ENCODE results near the gene PRF1.
"Not testable (repeated sequence)": the region's sequence is repeated elsewhere in the genome, so short reads cannot be mapped to it uniquely, and the experiment has no call there.

Gene PRF1

DNA sequence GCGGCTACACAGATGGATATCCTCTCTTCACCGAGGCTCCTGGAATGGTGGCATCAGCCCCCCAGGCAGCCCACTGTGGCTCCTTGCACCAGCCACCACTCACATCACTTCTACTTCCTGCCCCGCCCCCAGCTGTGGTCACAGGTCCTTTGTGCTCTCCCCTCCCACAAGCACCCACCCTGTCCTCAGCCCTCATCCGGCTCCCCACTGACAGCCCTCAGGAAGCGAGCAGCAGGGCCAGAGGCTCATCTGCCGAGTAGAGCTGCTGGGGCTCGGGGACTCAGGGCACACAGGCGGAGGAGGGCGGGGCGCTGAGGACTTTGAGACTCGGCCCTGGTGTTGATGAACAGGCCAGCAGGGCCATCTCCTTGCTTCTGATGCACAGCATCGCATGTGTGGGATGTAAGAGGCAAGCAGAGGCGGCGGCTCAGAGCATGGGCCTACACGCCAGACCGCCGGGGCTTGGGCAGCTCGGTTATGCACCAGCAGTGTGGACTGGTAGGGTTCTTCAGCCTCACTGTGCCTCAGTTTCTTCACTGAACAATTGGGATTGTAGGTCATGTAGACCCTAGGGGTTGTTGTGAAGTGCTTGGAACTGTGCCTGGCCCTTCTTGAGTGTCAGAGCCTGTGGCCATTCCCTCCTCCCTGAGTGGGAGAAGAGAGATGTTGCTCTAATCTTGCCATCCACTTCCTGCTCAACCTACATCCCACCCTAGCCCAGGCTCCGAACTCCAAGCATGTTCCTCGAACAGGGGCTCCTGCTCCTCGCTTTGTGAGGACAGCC lies at the start of gene PRF1:
Gene PRF1 (minus strand): TSS at position 77 of the 784 bp plus-strand sequence. CDS start 1,839 bp downstream, outside the sequence.
- peak; percentile 80 for DNase-seq (ENCODE audit: low read depth)

DNA sequence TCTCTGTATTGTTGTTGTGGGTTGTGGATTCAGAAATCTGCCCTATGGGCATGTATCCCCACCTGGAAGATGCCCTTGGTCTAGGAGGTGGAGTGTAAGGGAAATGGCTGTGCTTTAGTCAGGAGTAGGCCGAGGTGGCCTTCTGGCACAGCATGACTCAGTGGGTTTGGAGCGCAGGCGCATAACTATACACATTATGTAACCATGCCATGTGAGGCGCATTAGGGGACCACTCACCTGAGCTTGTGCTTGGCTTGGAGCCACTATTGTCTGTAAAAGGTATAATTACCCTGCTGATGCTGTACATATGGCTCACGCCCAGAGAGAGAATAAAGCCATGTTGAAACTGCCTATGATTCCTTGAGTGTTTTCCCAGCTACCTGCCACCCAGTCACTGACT lies 49.1 kb upstream of the PRF1 start:
- DNase-seq (ENCODE audit: low read depth), result no peak

DNA sequence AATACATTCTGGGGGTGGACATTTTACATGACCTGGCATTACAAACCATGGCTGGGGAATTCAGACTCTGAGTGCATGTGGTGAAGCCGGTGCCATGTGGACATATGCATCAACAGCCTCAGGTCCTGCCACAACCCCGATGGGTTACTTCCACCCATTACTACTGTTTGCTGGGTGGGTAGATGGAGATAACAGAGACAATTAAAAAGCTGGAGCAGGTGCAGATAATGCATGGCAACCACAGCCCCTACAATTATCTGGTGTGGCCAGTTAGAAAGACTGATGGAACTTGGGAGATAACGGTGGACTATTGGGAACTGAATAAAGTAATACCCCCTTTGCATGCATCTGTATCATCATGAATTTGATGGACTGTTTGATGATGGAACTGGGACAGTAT lies 48.2 kb upstream of the PRF1 start:
- DNase-seq (ENCODE audit: low read depth), result no peak

DNA sequence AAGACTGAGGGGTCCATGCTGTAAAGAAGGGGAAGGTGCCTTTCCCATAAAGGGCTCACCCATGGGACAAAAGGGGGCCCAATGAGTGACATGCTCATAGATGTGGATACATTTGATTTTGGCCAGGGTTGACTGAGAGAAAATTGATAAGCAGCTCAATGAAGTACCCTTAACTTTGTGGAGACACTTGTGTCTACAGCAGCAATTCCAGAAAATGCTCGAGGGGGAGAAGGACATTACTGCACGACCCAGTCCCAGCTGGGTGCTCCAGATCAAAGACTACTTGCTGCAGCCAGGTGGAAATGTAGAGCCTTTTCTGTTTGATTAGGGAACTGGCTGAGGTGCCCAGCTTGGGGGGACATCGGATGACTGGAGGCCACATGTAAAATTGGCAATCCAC lies 47.6 kb upstream of the PRF1 start:
- no peak for DNase-seq (ENCODE audit: low read depth)

DNA sequence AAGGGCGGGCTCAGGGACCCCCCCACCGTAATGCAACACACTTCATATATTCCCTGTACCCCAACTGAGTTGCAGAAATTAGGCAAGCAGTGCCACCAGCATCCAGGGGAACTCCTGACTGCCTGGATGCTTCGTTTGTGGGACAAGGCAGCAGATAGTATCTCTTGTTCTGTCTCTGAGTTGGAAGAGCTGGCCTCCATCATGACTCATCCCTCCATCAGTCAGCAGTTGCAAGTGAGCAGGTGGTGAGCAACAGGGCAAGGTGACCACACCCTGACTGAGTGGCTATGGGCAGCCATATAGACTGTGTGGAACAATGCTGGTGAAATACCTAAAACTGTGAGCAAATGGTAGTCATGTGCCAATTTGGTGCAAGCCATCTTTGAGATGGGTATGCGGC lies 47.0 kb upstream of the PRF1 start:
- no peak for DNase-seq (ENCODE audit: low read depth)

DNA sequence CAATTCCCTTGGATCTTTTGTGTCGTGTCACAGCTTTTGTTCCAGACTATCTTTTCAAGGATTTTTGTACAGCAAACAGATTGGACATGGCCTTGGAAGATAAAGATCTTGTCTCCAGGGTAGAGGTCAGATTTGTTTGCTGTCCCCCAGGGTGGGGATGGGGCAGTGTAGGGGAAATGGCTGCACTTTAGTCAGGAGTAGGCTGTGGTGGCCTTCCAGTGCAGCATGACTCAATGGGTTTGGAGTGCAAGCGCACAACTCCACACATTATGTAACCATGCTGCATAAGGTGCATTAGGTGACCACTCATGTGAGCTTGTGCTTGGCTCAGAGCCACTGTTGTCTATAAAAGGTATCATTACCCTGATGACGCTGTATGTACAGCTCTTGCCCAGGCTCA lies 45.9 kb upstream of the PRF1 start:
- DNase-seq (ENCODE audit: low read depth), result no peak

DNA sequence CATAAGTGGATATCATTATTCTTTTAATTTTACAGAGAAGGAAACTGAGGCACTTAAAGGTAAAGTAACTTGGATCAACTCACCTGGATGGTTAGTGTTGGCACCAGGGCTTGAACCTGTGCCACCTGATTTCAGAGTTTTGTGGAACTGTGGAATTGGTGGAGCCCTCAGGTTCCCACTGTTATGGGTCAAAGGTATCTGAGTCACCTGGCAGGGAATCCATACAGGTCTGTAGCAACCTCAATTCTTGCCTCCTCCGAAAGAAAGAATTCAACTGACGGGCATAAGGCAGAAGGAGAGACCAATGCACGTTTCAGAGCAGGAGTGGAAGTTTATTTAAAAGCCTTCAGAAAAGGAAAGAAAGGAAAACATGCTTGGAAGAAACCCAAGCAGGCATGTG lies 44.5 kb upstream of the PRF1 start:
- no peak for DNase-seq (ENCODE audit: low read depth)

DNA sequence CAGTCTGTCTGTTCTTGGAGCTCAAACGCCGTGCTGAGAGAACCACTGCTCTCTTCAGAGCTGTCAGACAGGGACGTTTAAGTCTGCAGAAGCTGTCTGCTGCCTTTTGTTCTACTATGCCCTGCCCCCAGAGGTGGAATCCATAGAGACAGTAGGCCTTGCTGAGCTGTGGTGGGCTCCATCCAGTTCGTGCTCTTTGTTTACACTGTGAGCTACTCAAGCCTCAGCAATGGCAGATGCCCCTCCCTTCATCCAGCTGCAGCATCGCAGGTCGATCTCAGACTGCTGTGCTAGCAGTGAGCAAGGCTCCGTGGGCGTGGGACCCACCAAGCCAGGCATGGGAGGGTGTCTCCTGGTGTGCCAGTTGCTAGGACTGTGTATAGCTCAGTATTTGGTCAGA lies 42.4 kb upstream of the PRF1 start:
- not testable (repeated sequence) for DNase-seq (ENCODE audit: low read depth)

DNA sequence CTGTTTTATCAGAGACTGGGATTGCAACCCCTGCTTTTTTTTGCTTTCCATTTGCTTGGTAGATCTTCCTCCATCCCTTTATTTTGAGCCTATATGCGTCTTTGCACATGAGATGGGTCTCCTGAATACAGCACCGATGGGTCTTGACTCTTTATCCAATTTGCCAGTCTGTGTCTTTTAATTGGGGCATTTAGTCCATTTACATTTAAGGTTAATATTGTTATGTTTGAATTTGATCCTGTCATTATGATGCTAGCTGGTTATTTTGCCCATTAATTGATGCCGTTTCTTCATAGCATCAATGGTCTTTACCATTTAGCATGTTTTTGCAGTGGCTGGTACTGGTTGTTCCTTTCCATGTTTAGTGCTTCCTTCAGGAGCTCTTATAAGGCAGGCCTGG lies 40.7 kb upstream of the PRF1 start:
- DNase-seq (ENCODE audit: low read depth), result not testable (repeated sequence)

DNA sequence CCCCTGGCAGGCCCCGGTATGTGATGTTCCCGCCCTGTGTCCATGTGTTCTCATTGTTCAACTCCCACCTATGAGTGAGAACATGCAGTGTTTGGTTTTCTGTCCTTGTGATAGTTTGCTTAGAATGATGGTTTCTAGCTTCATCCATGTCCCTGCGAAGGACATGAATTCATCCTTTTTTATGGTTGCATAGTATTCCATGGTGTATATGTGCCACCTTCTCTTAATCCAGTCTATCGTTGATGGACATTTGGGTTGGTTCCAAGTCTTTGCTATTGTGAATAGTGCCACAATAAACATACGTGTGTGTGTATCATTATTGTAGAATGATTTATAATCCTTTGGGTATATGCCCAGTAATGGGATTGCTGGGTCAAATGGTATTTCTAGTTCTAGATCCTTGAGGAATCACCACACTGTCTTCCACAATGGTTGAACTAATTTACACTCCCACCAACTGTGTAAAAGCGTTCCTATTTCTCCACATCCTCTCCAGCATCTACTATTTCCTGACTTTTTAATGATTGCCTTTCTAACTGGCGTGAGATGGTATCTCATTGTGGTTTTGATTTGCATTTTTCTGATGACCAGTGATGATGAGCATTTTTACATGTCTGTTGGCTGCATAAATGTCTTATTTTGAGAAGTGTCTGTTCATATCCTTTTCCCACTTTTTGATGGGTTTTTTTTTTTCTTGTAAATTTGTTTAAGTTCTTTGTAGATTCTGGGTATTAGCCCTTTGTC lies 37.3 kb upstream of the PRF1 start:
- DNase-seq (ENCODE audit: low read depth), result not testable (repeated sequence)

DNA sequence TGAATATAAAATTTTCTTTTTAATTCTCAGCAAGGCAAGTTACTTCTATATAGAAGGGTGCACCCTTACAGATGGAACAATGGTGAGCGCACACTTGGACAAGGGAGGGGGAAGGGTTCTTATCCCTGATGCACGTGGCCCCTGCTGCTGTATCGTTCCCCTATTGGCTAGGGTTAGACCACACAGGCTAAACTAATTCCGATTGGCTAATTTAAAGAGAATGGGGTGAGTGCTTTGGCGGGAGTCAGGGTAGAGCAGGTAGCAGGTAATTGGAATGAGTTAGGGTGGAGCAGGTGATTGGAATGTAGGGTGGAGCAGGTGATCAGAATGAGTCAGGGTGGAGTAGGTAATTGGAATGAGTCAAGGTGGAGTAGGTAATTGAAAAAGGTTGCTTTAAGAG lies 32.0 kb upstream of the PRF1 start:
- not testable (repeated sequence) for DNase-seq (ENCODE audit: low read depth)

DNA sequence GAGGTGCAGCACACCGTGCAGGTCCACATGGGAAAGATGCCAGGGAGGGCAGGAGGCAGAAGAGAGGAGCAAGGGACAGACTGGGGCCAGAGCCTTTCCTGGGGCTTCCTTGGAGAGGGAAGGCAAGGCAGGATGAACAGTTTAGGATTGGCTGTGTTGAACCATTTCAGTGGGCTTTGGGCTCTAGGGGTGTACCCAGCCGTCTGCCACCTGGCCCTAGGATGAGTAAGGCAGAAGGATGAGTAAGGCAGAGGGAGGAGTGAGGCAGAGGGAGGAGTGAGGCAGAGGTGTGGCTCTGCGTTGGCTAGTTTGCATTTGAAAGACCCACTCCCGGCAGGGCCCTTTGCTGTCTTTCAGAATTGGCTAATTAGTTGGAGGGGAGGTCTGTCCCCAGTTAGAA lies 31.5 kb upstream of the PRF1 start:
- DNase-seq (ENCODE audit: low read depth), result no peak

DNA sequence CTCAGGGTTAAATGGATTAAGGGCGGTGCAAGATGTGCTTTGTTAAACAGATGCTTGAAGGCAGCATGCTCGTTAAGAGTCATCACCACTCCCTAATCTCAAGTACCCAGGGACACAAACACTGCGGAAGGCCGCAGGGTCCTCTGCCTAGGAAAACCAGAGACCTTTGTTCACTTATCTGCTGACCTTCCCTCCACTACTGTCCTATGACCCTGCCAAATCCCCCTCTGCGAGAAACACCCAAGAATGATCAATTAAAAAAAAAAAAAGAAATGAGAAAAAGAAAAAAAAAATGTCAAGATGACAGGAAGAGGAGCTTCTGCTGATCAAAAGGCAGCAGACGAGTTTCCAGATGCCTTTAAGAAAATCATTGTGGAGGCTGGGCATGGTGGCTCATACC lies 29.2 kb upstream of the PRF1 start:
- not testable (repeated sequence) for DNase-seq (ENCODE audit: low read depth)

DNA sequence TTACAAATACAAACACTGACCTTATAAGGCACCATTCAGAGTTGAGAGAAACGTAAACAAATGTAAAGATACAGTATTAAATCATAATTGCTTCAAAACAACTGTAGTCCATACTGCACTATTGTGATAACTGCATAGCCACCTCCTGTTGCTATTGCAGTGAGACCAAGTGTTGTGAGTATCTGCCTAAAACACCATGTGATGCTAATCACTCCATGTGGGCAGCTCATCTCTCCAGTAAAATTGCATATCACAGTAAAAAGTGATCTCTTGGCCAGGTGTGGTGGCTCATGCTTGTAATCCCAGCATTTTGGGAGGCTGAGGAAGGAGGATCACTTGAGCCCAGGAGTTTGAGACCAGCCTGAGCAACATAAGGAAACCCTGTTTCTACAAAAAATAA lies 26.8 kb upstream of the PRF1 start:
- DNase-seq (ENCODE audit: low read depth), result no peak

DNA sequence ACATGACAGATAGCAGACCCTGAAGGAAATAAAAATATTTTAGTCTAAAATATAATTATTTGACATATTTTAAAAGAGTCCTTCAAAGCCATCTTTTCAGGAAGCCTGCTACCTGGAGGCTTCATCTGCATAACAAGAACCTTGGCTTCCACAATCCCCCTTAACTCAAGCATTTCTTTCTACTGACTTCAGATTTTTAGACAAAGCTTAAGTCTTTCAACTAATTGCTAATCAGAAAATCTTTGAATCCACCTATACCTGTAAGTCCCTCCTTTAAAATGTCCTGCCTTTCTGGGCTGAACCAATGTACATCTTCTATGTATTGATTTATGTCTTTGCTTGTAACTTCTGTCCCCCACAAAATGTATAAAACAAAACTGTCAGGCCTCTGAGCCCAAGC lies 23.5 kb upstream of the PRF1 start:
- DNase-seq (ENCODE audit: low read depth), result no peak

DNA sequence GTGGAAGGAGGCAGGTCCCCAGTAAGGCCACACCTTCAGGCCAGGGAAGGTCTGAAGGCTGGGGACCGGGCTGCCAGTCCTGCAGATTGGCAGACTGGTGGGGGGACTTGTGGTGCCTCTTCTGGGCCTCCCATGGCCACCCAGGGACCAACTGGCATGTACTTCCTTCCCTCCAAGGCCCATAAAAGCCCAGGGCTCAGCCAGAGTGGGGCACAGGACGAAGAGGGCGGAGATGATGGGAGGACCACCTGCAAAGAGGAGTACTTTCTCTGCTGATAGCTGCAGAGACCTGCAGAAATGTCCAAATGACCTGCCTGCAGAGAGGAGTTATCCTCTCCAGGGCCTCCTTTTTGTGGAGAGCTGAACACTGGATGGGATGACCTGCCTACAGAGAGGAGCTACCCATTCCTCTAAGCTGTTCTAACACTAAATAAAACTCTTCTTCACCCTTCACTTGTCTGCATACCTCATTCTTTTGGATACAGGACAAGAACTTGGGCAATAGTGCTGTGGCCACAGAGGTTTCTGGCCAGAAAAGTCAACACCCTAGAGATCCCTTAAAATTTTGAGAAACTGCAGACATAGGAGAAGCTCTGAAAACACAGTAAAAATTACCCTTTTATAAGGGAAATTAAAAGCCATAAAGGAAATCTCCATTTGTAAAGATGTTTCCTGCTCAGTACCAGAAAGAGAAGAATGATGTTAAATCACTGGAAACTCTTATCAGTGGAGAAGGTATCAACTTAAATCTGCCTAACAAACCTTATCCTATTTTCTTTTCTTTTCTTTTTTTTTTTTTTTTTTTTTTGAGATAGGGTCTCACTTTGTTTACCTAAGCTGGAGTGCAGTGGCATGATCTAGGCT lies 20.7 kb upstream of the PRF1 start:
- DNase-seq (ENCODE audit: low read depth), result no peak

DNA sequence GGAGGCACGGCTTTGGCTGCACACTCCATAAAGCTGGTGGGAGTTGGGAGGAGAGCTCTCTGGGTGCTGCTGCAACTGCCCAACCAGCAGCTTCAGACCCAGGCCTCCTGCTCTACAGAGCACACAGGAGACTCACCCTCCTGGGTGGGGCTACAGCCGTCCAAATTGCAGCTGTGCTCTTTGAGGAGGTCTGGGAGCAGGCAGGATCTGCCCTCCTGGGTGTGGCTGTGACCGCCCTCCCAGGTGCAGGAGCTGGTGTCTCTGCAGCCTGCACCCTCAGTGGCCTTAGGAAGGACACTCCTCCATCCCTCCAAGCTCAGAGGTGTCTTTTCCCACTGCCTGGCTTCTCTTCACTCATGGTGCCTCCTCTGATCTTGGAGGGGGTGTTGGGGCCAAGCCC lies 20.0 kb upstream of the PRF1 start:
- no peak for DNase-seq (ENCODE audit: low read depth)

DNA sequence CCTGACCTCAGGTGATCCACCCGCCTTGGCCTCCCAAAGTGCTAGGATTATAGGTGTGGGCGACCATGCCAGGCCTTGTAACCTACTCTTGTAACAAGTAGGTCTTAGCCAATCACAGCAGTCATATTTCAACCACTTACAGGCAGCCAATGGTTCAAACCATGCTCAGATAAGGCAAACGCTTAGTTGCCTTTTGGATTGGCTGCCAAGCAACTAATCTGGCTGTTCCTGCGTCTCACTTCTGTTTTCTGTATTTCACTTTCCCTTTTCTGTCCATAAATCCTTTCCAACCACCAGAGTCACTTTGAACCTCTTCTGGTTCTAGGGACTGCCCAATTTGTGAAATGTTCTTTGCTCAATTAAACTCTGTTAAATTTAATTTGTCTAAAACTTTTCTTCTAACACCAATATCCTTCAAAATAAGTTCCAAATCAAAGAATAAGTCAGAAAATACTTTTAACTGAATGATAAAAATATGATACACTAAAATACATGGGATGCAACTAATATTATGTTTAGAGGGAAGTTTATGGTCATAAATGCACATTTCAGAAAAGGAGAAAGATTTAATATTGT lies 19.1 kb upstream of the PRF1 start:
- DNase-seq (ENCODE audit: low read depth), result no peak

DNA sequence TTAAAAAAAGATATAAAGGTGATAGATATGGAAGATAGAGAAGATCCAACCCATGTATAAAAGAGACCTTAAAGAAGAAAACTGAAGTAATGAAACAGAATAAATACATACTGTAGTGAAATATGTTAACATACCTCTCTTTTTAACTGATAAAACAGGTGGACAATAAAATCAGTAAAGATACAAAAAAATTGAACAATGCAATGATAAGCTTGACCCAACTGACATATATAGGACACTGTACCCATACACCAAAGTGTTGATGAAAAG lies 17.4 kb upstream of the PRF1 start:
- no peak for DNase-seq (ENCODE audit: low read depth)

DNA sequence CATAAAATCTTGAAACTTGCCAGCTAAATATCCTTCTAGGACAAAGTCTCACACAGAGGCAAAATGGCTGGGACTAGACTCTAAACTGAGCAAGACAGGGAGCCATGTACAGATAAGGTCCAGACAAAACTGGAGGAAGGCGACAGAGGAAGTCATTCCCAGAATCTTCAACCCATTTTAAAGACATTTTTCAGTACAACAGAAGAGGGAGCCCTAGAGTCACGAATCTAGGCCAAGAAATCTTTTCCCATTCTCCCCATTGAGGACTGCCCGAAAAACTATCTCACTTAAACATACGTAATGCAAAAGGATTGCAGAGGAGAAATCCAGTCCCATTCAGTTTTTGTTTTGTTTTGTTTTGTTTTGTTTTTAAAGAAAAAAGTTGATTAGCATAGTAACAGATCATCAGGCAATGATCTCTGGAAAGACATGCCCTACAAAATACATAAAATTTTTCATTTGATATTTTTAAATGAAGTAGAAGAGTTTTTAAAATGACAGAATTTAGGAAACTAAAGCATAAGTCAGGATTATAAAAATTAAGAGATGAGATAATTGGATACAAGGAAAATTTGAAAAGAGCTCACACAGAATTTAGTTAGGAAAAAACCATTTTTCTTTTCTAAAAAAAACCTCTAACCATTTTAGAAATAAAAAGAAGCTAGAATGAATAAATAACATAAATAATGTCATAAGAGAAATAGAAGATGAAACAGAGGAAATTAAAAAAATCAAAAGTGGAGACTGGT lies 16.9 kb upstream of the PRF1 start:
- no peak for DNase-seq (ENCODE audit: low read depth)

DNA sequence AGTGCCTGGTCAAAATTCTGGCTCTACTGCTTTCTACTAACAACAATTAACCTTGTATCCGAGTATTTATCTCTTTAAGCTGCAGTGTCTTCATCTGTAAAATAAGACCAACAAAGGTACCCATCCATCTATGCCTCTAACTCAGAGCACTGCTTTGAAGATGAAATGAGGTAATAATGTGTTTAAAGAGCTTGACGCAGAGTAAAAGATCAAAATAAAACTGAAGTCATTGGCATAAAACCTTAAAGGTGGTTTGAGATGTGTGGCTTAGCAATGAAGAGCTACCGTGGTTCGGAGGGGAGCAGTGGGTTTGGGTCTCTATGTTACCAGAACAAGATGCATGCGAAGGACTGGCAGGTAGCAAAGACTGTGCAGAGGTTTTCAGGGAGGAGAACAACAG lies 16.1 kb upstream of the PRF1 start:
- no peak for DNase-seq (ENCODE audit: low read depth)
